NOMO-1 (cell line): ENCODE measurements around the gene ARFIP1.

ENCODE experiments used
- DNase-seq, 2 experiments: peaks; one replicate each; lab custom pipeline; 2025; ENCODE audit not compliant: unreplicated experiment in 2 of 2; lab: John Stamatoyannopoulos, UW

Gene ARFIP1

DNA sequence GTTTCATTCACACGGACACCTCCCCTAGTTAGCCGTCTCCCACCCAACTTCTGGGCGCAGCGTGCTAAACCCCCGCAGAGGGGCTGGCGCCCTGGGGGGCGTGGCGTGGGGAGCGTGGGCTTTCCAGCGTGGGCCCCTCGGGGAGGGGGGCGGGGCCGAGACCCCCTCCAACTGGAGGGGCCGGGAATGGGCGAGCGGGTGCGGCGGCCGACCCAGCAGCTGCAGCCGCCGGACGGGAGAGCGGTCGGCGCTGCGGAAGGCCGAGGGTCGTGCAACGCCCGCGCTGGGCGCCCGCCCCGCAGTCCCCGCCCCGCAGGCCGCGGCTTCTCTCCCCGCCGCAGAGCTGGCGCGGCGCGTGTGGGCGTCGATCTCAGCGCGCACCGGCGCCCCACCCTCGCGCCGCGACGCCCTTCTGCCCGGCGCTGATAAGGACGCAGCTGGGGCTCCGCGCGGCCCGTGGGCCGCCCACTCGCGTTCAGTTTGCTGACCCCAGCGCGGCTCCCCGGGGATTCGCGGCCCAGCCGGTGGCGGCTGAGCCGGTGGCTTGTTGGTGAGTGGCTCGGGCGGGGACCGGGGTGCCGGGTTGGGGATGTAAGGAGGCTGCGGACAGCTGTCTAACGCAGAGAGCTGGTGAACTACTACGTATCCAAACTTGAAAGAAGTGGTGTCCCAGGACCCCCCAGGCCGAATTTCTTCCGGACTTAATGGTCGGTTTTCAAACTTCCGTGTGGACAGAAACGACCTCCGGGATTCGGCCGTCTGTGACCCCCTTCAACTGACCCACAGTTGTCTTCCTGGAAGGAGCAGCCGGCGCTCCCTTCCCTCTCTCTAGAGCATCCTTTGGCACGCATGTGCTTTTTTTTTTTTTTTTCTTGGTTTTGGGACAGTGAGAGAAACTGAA is 157.8 kb downstream of the ARFIP1 start:
- peak; percentile 22 to 24 for DNase-seq

- DNase-seq = no peak
These were observed 158.6 kb downstream of the ARFIP1 start for GRCh38 chr4:152938237-152938947.

DNA sequence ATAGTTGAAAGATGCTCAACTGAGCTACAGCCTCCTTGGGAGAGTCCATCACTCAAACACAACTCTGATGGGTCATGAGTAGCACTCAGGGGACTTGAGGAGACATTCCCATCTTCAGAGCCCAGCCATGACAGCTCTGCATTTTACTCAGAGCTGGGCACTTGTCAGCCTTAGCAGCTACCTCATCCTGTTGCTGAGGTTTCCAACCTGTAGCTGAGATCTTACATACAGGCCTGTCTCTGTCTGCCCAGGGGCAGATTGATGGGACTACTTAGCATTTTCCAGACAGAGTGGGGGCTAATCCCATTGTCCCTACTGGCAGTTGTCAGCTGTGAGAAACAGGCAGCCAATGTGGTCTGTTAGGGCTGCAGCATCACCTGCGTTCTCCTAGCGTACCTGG is 159.9 kb downstream of the ARFIP1 start:
- no peak for DNase-seq

DNA sequence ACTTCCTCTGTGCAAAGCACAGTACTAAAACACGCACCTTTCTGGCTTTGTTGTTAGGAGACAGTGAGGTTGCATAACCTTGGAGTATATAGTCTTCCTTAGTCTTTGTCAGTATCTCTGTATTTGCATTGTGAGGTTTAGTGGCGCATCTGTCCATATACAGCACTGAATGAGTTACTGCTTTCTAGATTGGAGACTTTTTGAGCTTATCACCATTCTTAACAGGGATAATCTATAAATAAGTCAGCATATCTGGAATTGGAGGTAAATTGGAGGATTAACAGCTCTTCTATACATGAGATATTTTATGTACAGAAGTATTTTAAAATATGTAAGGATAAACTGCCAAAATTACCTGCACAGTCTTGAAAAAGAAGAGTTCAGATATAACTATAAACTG is 160.7 kb downstream of the ARFIP1 start:
- no peak for DNase-seq

- DNase-seq = no peak
These were observed 161.7 kb downstream of the ARFIP1 start for GRCh38 chr4:152941411-152941810.

DNA sequence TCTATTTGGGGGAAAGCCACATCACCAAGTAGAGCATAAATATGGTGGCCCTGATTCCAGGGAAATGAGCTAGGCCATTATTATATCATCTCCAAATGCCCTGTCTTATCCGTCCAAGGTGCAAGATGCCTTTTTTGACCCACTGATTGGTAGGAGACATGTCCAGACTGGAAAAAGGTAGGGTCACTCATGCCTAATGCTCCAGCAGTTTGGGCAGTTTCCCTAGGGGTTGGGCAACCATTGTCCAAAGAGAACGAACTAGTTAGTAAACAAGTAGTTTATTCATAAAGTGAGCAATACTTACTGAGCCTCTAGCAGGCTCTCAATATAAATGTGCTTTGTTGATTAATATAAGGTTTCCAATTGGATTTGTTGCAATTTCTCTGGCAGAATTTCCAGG is 162.6 kb downstream of the ARFIP1 start:
- no peak for DNase-seq

DNA sequence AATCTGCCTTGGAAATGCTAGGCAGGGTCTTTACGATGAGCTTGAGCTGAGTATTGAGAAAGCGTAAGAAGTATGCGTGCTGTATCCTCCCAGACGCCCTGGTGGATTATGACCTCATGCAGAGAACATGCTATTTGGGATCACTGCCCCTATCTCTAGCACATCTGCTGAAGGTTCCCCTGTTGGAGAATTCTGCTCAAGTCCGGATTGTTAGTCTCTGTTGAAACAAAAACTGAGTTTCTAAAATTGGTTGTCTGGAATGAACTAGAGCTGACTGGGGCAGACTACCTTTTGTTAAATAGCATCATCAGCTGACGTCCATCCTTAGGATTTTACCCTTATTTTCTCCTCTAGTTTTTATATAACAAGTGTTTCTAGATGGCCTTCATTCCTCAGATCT is 163.9 kb downstream of the ARFIP1 start:
- no peak for DNase-seq

DNA sequence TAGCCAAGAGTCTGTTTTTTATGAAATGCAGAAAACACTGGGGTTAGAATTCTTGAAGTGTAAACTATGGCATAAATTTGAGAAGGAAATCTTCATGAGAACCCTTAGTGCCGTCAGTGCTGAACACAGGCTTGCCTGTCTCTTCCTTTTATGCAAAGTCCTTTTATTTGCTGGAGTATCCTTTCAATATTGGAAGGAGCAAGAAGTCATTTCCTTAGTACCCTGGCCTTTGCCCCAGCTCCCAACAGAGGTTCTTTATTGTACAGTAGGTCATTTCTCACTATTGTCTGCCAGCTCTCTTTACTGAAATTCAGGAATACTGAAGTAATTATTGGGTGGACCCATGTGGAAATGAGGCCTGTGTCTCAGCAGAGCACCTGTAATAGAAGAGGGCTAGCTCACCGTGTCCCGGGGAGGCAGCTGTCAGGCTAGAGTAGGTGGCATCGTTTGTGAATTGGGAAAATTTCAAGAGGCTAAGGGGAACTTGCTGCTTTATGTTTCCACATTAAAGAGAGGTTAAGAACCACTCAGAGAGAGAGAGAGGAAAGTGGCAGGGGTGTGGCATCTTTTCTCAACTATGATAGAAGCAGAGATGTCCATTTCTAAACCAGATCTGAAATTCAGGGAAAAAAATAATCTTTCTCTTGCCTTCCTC is 165.0 kb downstream of the ARFIP1 start:
- no peak for DNase-seq

GRCh38 chr4:152945639-152946038 is 165.9 kb downstream of the ARFIP1 start:
- DNase-seq = peak in 1 of 2 experiments; percentile 15

- no peak for DNase-seq
These were observed 166.7 kb downstream of the ARFIP1 start for GRCh38 chr4:152946446-152946845.

- DNase-seq = no peak
These were observed 167.6 kb downstream of the ARFIP1 start for GRCh38 chr4:152947311-152947710.

DNA sequence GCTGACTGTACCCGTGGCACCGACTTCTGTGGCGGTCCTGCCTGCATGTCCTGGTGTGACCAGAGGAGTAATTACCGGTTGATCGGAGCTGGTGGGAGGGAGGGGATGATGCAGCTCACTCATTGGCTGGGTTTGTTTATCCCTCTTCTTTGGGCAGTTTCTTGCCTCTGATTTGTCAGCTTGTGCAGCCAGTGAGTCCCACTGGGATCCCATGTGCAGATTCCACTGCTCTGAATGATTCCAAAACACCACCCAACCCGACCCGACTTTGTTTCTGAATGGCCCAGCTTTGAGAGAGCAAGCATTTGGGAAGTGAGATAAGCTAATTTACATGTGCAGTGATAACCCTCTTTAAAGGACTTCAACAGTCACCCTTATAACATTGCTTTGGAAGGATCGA is 170.2 kb downstream of the ARFIP1 start:
- no peak for DNase-seq

GRCh38 chr4:152950402-152951274 is 170.9 kb downstream of the ARFIP1 start:
- DNase-seq = no peak

DNA sequence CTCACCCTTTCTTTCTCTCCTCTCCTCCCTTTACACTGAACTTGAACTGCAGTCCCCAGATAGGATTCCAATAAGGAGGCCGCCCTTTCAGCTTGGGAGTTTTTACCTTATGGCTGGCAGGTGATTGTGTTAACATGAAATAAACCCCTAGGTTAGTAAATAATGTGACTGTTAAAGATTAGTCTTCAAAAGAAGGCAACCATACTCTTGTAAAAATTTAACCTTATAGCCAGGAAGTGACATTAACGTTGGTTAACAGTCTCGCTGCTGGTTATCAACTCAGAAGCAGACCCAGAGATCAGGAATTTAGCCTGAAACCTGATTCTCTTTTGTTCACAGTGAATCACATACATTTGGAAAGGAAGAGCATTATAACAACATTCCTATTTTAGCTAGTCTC is 171.6 kb downstream of the ARFIP1 start:
- DNase-seq = no peak

DNA sequence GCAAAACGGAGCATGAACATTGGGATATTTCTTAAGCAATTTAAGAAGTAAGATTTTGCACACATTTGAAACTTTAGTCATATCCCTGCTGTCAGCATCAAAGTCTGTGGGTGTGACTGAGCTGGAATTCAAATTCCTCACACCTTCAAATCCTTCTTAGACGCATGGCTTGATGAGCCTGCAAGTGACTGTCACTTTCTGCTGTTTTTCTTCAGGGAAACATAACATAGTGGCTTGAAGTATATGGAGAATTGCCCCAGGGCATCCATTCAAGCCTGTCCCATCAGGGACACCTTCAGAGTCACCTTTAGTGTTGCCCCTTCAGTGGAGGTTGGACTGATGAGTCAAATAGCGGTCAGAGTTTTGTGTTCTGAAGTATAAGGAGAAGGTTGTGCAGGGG is 173.8 kb downstream of the ARFIP1 start:
- DNase-seq = no peak

- DNase-seq = no peak
These were observed 175.0 kb downstream of the ARFIP1 start for GRCh38 chr4:152954741-152955140.

DNA sequence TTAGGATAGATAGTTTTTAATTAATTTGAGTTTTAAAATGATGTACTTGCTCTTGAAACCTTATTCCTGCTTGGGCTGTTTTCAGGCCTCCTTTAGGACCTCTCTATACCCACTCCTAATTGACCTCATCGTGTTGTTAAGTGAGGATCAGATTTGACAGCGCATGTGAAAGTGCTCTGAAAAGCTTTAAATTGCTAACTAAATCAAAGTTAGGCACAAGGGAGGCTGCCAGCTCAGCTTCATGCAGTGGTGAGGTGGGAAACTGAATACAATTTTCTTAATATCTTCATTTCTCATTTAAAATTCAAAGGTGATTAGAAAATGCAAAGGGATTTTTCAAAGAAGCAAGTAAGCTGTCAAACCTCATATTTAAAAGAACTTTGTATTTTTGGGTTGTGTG is 176.4 kb downstream of the ARFIP1 start:
- no peak for DNase-seq

GRCh38 chr4:152956650-152957436 is 177.1 kb downstream of the ARFIP1 start:
- no peak for DNase-seq

DNA sequence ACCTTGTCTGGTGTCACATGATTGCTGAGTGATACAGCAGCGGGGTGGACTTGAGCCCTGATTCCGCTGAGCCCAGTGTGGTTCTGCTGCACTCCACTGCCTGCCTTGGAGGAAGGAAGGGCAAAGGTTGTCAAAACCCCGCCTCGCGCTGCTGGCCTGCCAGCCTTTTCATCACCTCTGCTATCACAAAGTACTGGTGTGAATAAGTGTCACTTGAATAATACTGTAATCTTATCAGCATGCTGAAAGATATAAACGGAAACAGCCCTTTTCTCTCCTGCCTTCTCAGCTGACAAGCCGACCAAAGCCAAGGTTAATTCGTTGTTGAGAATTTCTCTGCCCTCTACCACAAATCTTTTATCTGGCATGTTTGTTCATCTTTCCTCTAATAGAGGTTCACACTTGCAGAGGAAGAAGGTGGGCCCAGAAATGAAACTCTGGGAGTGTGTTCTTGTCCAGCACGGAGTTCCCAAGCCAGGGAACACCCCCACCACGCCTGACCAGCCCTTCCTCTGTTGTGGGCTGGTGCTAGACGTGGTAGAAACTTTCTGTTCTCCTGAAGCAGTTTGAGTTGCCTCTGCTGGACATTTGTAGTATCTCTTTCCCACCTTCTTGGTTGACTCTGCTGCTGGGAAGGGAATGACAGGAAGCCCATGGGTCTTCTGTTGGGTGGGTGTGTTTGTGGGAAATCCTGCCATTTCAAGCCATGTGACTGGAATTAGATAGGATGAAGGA is 177.8 kb downstream of the ARFIP1 start:
- DNase-seq = no peak
